Loucy (cell line): ENCODE measurements around the gene ZNF555.

Experiments used
- CTCF ChIP-seq: fragments of 200-600 bp; sonication (generic); conservative IDR thresholded peaks from 2 replicates; pipeline ENCODE4 v1.5.1; 2014; ENCODE audit warnings: mild to moderate bottlenecking, antibody characterized with exemption, low read length
- EZH2phosphoT487 ChIP-seq: fragments of 200-600 bp; IDR thresholded peaks from 2 replicates; pipeline ENCODE4 v1.6.1; 2018; ENCODE audit warnings: antibody characterized with exemption, mild to moderate bottlenecking, moderate library complexity, borderline replicate concordance

GRCh38 chr19:2820112-2820702 lies 21.1 kb upstream of the ZNF555 start:
- TF ChIP-seq CTCF: no peak
- TF ChIP-seq EZH2phosphoT487: no peak
